ENCODE results near the gene FBXO24. TPM values are rescaled to one million over a fixed set of nuclear protein-coding genes. Genes with fewer than 3 reads are reported as not detected.
"Not testable (repeated sequence)": the region's sequence is repeated elsewhere in the genome, so short reads cannot be mapped to it uniquely, and the experiment has no call there.

The FBXO24 gene
- total and polyA plus RNA-seq, 2 of the 8 experiments (the other 6 are each of a cell fraction or from before 2014, with no cell fraction given) = 0.35 to 0.57 TPM

DNA sequence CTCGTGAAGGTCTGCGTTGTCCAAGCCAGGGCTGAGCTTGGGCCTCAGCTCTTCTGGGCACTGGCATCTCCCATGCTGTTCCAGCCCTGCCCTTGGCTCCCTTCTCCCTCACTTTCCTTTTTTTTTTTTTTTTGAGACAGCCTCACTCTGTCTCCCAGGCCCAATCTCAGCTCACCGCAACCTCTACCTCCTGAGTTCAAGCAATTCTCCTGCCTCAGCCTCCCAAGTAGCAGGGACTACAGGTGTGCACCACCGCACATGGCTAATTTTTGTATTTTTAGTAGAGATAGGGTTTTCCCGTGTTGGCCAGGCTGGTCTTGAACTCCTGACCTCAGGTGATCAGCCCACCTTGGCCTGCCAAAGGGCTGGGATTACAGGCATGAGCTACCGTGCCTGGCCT lies 21.7 kb upstream of the FBXO24 start:
- H3K4ac ChIP-seq (replicated peaks; ENCODE audit: insufficient read length, low read depth, low read length); H2BK15ac ChIP-seq (ENCODE audit: low read length); H2BK5ac ChIP-seq (ENCODE audit: low read depth, low read length); H3K9me3 ChIP-seq (ENCODE audit: insufficient read depth in 2 of 2, low read depth in 1 of 2, low read length in 1 of 2); H4K5ac ChIP-seq (ENCODE audit: insufficient read length, low read depth, low read length); H3K9ac ChIP-seq (replicated peaks in 1 of 4; ENCODE audit: extremely low read depth in 1 of 4, low read depth in 3 of 4, low read length in 3 of 4); H3K18ac ChIP-seq (ENCODE audit: extremely low read depth, low read length); H3K27ac ChIP-seq (ENCODE audit: low read depth, low read length); H3K79me2 ChIP-seq (ENCODE audit: control insufficient read depth in 1 of 2, insufficient read depth in 2 of 2, low read length in 2 of 2); DNase-seq (ENCODE audit: low read depth in 1 of 2, low spot score in 2 of 2); H3K4me3 ChIP-seq (ENCODE audit: extremely low read depth in 1 of 4, insufficient read depth in 2 of 4, low read depth in 3 of 4, low read length in 4 of 4); H4K91ac ChIP-seq (replicated peaks; ENCODE audit: insufficient read length, low read length); H3K14ac ChIP-seq (ENCODE audit: insufficient read length); H3K27me3 ChIP-seq (replicated peaks in 1 of 4; ENCODE audit: control insufficient read depth in 3 of 4, extremely low read depth in 1 of 4, insufficient read depth in 3 of 4, low read length in 3 of 4); H3K79me1 ChIP-seq (ENCODE audit: low read depth, low read length); H3K23ac ChIP-seq (ENCODE audit: insufficient read length); FAIRE-seq; H2BK20ac ChIP-seq (ENCODE audit: low read length); H3K36me3 ChIP-seq (ENCODE audit: control insufficient read depth in 2 of 4, insufficient read depth in 4 of 4, low read length in 3 of 4); H4K20me1 ChIP-seq (replicated peaks in 1 of 2; ENCODE audit: control insufficient read depth in 1 of 2, insufficient read depth in 2 of 2, low read length in 2 of 2); H3K23me2 ChIP-seq (ENCODE audit: low read depth, low read length); H4K8ac ChIP-seq (ENCODE audit: extremely low read depth, insufficient read depth, low read length); H2BK120ac ChIP-seq (replicated peaks; ENCODE audit: low read depth, low read length); H2AFZ ChIP-seq (ENCODE audit: low read length); H3K4me2 ChIP-seq (ENCODE audit: insufficient read depth in 1 of 2, low read depth in 2 of 2, low read length in 2 of 2); H3K56ac ChIP-seq (replicated peaks; ENCODE audit: insufficient read length, low read depth, low read length): not testable (repeated sequence)
- ChIA-PET CTCF (ENCODE audit: partially characterized antibody) (interaction anchor here (0.8 to 12.7 kb wide), 39 partner anchors 10 to 576 kb away, joined by 3 to 341 read pairs (median 5); partner anchors contain the start of genes AGFG2, FBXO24, LRCH4 and MOSPD3), POLR2A (ENCODE audit: partially characterized antibody) (interaction anchor here (1.0 to 2.6 kb wide), 9 partner anchors 8 to 191 kb away, joined by 3 to 11 read pairs (median 5); partner anchors contain the start of gene FBXO24)
- 91% methylated on average over 6 of the region's 6 CpGs; no CpG with 5 or more reads in 1 of the 2 experiments for WGBS, 2 experiments (ENCODE audit: extremely low coverage in 1 of 2, insufficient coverage in 1 of 2, insufficient read length in 1 of 2, insufficient replicate concordance in 2 of 2, low coverage in 1 of 2, low lambda C conversion rate in 2 of 2, missing lambda C conversion rate in 1 of 2)
- H2AK5ac ChIP-seq (ENCODE audit: low read depth, low read length) = 0 out of 2 replicates have a peak overlapping the region, but pooled peaks have one; percentile 58
- H3K4me1 ChIP-seq (replicated peaks in 1 of 4; ENCODE audit: control insufficient read depth in 3 of 4, insufficient read depth in 4 of 4, low read length in 3 of 4) = peaks cover 0 to 23% (median 9%) of the 10 kb centered on the region in 4 experiments; a peak in 6 of 7 replicates
- 0 out of 2 replicates have a peak overlapping the region, but pooled peaks have one; percentile 60 for H2BK12ac ChIP-seq (ENCODE audit: low read depth, low read length)

All from H1 (cell line).